GM19463 (cell line): ENCODE measurements around the gene NPFFR1.
"Not testable (repeated sequence)": the region's sequence is repeated elsewhere in the genome, so short reads cannot be mapped to it uniquely, and the experiment has no call there.

Experiments used
- ATAC-seq: cut with Tn5 transposase; IDR thresholded peaks from one replicate; pipeline ENCODE4 v1.9.1; 2021; ENCODE audit warnings: mild to moderate bottlenecking, moderate library complexity; ENCODE audit not compliant: unreplicated experiment

The NPFFR1 gene

GRCh38 chr10:70260734-70261133 is 23.1 kb downstream of the NPFFR1 start:
- no peak for ATAC-seq

DNA sequence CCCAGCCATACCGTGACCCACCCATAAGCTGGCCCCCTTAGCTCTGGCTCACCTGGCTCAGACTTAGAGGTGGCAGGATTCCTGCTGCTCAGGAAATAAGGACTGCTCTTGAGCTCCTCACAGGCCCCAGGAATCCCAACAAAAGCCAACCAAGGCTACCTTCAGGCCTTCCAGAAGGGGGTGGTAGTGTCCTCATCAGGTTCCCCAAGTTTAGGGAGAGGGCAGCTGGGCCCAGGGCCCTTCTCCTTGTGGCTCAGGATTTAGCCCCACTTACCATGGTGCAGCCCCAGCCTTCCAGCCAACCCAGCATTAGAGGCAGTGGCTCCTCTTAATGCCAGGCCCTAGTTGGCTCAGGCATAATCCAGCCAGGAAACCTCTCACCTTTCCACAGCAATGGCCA is 23.5 kb downstream of the NPFFR1 start:
- no peak for ATAC-seq

- no peak for ATAC-seq
These were observed 25.6 kb downstream of the NPFFR1 start for GRCh38 chr10:70258216-70258615.

- not testable (repeated sequence) for ATAC-seq
These were observed 26.0 kb downstream of the NPFFR1 start for GRCh38 chr10:70257816-70258215.

DNA sequence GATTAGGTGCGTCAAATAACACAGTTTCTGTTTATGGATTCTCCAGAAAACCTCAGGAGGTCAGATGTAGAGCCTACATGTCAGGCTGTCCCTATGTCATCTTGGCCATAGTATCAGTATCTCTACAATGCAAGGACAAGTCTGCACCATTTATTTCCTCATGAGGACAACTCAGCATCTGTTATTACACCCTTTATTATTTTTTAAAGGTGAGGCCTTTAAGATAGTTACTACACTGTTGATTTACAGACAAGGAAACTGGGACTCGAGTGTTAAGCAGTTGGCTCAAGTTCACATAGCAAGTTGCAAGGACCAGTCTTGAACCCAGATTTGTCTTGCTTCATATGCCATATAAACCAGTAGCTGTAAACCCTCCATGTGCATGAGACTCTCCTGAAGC is 27.3 kb downstream of the NPFFR1 start:
- no peak for ATAC-seq

DNA sequence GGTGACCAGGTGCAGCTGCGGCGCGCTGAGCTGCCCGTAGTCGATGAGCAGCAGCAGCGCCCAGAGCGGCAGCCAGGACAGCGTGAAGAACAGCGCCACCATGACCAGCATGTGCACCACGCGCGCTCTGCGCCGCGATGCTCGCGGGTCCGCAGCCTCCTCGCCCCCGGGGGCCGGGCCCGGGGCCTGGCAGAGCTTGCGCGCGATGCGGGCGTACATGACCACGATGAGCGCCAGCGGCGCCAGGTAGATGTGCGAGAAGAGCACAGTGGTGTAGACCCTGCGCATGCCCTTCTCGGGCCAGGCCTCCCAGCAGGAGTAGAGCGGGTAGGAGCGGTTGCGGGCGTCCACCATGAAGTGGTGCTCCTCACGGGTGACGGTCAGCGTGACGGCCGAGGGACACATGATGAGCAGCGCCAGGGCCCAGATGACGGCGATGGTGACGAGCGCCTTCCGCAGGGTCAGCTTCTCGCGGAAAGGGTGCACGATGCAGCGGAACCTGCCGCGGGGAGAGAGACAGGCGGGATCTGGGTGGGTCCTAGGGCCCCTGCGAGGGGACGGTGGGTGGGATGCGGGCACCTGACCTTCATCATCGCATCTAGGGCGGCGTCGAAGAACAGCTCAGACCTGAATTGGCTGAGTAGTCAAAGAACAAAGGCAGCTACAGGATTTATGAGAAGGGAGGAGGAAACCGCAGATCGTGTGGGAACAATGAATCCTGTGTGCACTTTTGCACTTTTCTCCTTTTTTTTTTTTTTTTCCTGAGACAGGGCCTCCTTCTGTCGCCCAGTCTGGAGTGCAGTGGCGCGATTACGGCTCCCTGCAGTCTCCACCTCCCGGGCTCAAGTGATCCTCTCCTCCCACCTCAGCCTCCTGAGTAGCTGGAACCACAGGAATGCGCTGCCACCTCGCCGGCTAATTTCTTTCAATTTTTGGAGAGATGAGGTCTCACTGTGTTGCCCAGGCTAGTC is 28.2 kb downstream of the NPFFR1 start:
- ATAC-seq, result no peak

GRCh38 chr10:70254778-70255328 is 29.0 kb downstream of the NPFFR1 start:
- no peak for ATAC-seq

- no peak for ATAC-seq
These were observed 29.7 kb downstream of the NPFFR1 start for GRCh38 chr10:70253878-70254765.

DNA sequence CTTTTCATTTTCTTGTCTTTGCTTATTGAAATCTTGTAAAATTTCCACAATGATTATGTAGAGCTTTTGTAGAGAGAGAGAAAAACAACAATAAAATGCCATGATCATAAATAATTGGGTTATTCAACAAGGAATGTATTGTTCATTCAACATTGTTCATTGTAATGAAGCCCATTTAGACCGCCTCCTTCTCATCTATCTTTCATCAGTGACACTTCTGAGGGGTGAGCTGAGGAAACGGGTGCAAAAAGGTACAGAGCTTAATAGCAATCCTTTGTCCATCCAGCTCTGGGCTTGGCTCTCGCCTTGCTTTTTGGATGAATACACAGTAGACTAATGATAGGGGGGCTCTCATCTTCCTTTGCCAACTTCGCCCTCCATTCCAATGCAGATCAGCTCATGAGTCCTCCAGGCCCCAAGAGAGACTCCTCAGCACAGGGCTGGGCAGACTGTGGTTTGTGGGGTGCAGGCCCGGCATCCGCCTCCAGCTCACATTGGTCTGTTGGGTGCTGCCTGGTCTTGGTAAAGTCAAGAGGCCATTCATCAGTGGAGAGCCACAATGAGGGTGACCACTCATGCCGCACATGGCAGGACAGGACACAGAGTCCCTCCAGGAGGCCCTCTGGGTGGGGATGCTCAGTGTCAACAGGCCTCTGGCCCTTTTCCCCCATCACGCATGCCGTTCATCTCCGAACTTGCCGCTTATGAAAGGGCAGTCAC is 32.7 kb downstream of the NPFFR1 start:
- no peak for ATAC-seq

DNA sequence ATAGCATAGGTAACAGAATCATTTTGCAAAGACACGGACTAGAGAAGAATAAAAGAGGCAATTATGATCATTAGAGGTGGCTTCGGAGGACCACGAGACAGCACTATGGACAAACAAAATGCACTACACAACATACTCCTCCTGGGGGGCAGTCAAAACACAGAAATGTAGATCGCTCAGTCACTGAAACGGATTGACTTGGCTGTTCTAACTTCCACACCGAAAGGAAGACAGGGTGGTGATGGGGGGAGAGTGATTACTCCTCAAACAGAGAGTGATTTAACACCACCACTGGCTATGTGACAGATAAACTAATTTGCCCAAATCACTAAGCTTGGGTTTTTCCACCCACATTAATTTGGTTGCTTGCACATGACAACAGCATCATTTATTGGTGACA is 36.4 kb downstream of the NPFFR1 start:
- no peak for ATAC-seq

DNA sequence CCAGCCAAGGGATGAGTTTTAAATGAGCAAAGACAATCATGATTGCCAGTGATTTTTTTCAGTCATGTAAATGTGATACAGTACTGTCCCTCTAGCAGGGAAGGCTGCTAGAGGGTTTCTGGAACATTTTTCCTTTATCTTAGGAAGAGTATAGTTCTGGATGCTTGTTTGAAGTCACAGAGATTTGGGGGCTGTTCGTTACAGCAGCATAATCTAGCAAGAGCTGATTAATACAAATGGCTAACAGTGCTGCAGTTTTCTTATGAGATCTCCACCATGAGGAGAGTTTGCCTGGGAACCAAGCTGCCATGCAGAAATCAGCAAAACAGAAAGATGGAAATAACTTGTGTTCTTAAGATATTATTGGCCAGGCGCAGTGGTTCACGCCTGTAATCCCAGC is 42.7 kb downstream of the NPFFR1 start:
- ATAC-seq, result no peak

GRCh38 chr10:70239986-70240385 is 43.8 kb downstream of the NPFFR1 start:
- not testable (repeated sequence) for ATAC-seq

DNA sequence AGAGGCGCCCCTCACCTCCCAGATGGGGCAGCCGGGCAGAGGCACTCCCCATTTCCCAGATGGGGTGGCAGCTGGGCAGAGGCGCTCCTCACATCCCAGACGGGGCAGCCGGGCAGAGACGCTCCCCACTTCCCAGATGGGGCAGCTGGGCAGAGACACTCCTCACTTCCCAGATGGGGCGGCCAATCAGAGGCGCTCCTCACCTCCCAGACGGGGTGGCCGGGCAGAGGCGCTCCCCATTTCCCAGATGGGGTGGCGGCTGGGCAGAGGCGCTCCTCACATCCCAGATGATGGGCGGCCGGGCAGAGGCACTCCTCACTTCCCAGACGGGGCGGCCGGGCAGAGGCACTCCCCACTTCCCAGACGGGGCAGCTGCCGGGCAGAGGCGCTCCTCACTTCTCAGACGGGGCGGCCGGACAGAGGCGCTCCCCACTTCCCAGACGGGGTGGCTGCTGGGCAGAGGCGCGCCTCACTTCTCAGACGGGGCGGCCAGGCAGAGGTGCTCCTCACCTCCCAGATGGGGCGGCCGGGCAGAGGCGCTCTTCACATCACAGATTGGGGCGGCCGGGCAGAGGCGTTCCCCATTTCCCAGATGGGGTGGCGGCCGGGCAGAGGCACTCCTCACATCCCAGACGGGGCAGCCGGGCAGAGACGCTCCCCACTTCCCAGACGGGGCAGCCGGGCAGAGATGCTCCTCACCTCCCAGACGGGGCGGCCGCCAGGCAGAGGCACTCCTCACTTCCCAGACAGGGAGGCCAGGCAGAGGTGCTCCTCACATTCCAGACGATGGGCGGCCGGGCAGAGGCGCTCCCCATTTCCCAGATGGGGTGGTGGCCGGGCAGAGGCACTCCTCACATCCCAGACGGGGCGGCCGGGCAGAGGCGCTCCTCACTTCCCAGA is 44.5 kb downstream of the NPFFR1 start:
- ATAC-seq, result not testable (repeated sequence)

DNA sequence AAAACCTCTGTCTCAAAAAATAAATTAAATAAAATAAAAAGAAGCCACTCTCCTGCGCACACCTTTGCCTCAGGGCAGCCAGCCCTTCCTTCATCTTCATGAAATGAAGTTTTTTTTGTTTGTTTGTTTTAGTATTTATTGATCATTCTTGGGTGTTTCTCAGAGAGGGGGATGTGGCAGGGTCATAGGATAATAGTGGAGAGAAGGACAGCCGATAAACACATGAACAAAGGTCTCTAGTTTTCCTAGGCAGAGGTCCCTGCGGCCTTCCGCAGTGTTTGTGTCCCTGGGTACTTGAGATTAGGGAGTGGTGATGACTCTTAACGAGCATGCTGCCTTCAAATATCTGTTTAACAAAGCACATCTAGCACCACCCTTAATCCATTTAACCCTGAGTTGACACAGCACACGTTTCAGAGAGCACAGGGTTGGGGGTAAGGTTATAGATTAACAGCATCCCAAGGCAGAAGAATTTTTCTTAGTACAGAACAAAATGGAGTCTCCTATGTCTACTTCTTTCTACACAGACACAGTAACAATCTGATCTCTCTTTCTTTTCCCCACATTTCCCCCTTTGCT is 45.8 kb downstream of the NPFFR1 start:
- ATAC-seq, result not testable (repeated sequence)

DNA sequence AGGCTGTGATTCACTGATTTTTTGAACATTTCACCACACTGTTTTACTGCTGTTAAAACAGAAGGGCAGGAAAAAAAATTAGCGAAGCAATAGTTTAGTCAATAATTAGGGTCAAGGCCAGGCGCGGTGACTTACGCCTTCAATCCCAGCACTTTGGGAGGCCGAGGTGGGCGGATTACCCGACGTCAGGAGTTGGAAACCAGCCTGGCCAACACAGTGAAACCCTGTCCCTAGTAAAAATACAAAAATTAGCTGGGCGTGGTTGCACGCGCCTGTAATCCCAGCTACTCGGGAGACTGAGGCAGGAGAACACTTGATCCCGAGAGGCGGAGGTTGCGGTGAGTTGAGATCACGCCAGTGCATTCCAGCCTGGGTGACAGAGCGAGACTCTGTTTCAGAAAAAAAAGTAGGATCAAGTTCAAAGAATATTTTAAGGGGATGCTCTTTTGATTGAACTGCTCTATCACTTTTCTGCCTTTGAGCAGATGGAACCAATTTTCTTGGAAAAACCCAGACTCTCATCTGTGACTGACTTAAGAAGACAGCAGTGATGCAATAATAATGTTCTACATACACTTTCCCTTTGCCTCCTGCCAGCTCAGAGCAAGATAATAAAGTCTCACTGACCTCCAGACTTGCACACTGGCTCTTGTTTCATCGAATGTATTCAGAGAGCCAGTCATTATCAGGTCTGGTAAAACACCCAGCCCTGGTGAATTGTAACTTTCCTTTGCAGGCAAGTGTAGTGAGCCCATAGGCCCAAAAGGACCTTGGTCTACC is 48.9 kb downstream of the NPFFR1 start:
- ATAC-seq, result no peak

DNA sequence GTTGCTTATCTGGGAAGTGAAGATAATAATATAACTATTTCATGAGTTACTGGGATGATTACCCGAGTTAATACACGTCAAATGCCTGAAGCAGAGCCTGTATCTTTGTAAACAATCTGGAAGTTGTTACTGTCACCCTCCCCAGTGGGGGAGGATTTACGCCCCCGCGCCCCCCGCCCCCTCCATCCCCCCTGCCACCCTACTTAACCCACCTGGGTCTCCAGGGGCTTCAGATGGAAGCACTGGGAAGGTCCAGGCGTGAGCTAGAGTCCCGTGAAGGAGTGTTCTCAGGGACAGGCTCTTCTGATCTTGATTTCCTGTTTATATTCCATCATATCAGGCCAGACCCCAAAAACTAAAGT is 49.9 kb downstream of the NPFFR1 start:
- ATAC-seq, result no peak

DNA sequence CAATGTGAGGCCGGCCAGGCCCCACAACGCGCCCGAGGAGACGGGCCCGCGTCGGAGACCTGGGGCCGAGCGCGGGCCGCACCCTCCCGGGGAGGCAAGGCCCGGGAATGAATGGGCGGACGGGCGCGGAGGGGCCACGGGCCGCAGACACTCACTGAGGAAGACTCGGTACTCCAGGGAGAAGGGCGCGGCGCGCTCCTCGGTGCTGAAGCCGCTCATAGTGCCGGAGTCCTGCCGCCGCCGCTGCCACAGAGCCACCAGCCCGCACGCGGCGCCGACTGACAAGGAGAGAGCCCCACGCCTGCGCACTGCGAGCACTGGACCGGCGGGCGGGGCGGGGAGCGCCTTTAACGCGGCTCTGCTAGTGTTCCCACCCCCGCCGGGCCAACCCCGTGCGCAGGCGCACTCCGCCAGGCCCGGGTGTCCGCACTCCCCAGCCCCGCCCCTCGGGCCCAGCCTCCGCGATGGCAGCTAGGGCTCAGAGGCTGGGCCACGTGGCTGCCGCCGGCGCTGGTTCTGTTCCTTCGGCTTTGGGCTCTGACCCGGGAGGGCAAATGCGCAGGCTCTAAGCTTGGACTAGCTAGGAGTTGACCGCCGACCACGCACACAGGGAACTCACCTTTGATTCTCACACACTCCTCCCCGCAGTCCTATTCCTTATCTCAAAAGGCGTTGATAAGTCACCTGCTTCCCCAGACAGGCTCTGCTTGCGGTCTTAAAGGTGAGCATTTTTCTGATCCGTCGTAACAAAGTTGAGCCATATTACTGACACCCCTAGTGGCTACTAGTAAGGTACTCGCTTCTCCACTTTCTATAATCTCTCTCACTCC is 50.5 kb downstream of the NPFFR1 start, which contains the start of gene PPA1:
Gene PPA1, minus strand, starts transcription at position 321 of the 830 bp plus-strand sequence. Its CDS starts 102 bp downstream, at position 219.
- peak; percentile 91 for ATAC-seq

DNA sequence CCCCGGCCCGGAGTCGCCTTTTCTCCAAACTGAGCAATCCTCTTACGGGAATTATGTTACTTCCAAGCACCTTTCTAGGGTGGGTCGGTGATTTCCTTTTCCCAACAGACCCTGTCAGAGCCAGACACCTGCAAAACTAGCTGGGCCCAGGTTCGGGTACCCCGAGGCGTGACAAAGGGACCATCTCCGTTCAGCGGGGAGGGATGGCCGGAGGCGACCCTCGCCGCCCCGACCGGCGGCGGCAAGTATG is 51.0 kb downstream of the NPFFR1 start:
- ATAC-seq, result no peak
